HG02981 (cell line): Measurements from ENCODE around the gene CFAP58.
A peak's percentile ranks its signal among the peaks of the same experiment; 100 is the strongest.

Experiments used
- ATAC-seq: cut with Tn5 transposase; IDR thresholded peaks from one replicate; pipeline ENCODE4 v1.9.1; 2021; ENCODE audit warnings: mild to moderate bottlenecking, moderate library complexity; ENCODE audit not compliant: unreplicated experiment

Gene CFAP58, protein sequence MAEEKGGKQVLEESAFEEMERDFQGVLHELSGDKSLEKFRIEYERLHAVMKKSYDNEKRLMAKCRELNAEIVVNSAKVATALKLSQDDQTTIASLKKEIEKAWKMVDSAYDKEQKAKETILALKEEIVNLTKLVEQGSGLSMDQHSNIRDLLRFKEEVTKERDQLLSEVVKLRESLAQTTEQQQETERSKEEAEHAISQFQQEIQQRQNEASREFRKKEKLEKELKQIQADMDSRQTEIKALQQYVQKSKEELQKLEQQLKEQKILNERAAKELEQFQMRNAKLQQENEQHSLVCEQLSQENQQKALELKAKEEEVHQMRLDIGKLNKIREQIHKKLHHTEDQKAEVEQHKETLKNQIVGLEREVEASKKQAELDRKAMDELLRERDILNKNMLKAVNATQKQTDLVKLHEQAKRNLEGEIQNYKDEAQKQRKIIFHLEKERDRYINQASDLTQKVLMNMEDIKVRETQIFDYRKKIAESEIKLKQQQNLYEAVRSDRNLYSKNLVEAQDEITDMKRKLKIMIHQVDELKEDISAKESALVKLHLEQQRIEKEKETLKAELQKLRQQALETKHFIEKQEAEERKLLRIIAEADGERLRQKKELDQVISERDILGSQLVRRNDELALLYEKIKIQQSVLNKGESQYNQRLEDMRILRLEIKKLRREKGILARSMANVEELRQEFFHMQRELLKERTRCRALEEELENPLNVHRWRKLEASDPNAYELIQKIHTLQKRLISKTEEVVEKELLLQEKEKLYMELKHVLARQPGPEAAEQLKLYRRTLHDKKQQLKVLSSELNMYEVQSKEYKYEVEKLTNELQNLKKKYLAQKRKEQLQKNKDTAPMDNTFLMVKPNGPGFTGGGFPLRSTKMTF

DNA sequence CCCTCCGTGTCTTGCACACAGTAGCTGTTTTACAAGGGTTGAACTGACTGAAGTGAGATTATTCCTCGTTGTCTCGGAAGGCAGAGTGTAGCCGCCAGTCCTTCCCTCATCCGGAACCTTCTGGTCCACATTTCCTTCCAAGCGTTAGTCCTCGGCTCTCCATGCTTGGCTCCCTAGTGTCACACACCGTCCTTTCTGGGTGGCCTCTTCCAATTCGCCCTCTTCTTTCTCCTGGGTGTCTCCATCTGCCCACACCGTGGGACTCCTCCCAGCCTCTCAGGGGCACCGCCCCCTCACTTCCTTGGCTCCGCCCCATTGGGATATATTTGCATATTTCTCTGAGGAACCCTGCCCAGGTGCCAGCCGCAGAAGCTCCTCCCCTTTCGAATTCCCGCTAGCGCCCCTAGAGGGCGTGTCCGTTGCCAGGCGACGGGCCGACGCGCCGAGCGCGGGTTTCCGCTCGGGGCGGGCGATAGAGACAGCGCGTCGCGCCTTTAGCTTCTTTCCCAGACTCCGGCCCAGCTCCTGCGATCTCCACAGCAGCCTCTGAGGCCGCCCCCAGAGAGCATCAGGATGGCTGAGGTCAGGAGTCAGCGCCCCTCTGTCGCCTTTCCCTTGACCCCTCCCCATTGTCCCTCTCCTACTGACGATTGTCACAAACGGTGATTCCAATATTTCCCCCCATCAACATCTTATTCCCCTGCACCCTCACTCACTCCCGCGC is at the start of gene CFAP58:
TSS of gene CFAP58 (plus strand) at position 509 of the 724 bp plus-strand sequence. CDS start at position 574, 65 bp downstream.
- peak; percentile 50 for ATAC-seq

- ATAC-seq: no peak
These were observed 49.3 kb upstream of the CFAP58 start for GRCh38 chr10:104304356-104304745.

DNA sequence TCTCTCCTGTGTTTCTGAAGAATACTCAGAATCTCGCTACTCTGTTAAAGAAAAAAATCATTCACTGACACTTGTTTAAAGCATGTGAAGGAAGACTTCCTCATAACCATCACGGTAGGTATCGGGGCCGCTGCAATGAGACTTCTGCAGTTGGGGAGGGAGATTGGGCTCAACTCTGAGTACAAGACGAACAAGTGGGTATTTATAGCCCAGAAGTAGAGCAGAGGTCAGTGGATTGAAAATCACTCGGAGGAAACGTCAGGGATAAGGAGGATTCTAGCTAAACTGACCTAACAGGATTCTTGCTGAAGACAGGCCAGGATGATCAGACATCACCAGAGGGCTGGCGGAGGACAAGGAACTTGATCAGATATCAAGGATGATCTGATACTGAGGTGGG is 48.7 kb upstream of the CFAP58 start:
- no peak for ATAC-seq

- ATAC-seq: no peak
These were observed 46.7 kb upstream of the CFAP58 start for GRCh38 chr10:104306897-104307296.

DNA sequence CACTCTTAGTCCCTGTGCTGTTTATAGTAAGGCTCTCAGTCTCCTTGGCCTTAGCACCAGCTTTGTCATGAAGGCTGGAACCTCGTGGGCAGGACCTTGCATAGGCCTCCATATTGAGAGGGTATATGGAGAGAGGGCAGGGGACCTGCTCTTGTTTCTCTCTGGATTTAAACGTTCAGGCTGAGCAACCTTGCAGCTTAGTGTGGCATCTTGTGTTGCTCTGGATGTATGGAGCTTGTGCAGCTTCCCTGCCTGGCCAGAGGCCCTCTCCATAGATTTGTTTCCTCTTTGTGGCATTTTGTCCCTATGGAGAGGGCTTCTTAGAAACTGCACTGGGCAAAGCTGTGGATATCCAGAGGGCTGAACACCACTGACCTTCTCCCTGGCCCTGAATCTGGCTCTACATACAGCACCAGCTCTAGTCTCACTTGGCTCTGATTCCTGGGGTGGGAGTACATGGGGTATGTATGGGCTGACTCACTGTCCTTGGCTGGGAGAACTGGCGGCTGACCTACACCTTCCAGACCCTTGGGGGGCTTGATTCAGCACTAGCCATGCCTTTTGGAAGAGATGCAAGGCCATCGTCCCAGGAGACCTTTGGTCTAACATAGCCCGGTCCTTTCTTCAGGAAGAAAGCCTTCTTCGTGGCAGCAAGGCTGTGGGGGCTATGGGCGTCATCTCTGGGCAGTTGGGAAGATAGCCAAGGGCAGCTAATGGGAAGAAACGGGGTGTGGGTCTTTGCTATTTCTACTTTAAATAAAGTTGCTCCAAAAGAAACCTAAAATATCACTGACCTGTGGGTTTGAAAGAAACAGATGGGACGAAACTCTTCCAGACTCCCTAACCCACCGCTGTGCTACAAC is 45.8 kb upstream of the CFAP58 start:
- ATAC-seq: no peak

DNA sequence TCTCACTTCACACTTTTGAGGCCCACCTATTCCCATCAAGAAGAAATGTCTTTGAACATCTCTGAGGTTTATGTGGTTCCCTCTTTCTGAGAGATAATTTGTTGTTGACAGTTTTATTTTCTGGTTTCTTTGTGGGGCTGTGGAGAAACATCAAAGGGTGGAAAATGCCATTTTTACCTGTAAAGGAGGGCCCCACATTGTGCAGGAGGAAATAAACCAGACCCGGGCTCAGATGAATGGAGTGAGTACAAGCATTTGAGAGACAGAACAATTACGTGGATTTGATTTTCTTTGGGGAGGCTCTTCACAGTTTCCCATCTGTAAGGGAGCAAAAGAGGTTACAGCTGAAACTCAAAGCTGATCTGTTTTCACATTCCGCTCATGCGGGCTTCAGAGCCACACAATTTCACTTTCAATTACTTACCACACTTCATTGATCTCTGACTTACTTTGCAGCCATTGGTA is 45.2 kb upstream of the CFAP58 start:
- ATAC-seq: peak; percentile 62

GRCh38 chr10:104309980-104310978 is 43.4 kb upstream of the CFAP58 start:
- ATAC-seq: no peak

DNA sequence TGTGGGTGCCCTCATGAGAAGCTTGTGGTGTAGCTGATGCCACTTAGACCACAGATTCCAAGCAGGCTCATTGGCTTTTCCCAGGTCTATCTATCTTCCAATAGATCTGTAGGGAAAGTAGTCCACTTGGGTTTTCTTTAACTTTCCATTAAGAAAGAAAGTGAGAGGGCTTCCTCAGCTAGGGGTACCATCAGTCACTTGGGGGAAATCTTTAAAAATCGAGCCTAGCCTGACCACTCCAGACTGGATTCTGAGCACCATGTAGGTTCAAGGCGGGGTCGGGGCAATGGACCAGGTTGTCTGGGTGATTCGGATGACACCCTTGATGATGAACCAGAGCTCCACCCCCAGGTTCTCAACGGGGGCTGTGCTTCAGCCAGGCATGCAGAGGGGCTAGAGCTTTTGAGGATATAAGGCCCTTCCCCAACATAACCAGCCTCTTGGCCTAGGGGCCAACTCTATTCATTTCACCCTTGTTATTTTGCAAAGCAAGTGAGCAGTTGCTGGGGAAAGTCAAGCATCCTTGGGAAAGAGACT is 42.4 kb upstream of the CFAP58 start:
- no peak for ATAC-seq

GRCh38 chr10:104314591-104315485 is 38.8 kb upstream of the CFAP58 start:
- no peak for ATAC-seq

- no peak for ATAC-seq
These were observed 38.1 kb upstream of the CFAP58 start for GRCh38 chr10:104315486-104315921.

DNA sequence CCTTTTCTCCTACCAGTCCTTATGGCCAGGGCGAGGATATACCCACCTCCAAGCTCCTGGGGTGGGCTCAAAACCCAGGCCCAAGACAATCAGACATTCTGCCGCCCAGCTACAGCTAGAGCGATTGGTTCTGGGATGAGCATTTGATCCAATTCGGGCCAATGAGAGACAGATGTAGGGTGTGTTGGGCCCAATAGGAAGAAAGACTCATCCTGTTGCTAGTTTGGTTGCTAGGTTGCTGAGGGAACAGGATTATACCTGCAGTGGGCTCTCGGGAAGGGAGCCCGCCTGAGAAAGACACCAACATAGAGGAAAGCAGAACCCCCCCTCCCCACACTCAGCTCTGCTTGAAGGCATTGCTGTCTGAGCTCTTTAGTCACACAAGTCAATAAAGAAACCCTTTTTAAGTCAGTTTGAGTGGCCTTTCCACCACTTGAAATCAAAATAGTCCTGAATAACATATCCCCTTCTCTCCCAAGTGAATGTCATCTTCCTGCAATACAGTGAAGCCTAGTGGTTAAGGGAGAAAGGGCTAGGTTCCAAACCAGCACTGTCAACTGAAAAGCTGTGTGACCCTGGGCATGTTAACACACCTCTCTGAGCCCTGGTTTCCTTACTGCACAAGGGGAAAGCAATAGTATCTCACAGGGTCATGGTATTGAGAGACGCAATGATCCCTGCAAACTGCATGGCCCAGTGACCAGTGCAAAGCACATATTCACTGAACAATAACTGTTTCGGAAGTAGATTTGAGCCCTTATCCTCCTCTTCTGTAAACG is 37.1 kb upstream of the CFAP58 start:
- no peak for ATAC-seq

DNA sequence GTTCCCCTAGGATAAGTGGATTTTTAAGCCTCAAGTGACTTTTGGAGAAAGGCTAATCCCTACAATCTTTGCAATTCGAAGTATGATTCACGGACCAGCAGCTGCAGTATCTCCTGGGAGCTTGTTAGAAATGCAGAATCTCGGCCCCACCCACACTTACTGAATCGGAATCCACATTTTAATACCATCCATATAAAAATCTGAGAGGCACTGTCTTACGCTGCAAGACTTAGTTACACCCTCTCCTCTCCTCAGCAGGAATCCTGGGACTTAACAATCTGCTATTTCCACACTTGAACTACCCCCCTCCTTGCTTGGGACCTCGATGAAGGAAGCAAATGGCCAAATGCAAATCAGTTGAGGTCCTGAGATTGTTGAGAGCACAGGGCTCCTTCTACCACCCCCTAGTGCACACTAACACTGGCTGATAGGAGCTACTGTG is 36.3 kb upstream of the CFAP58 start:
- no peak for ATAC-seq

- ATAC-seq: no peak
These were observed 35.8 kb upstream of the CFAP58 start for GRCh38 chr10:104317726-104318299.

DNA sequence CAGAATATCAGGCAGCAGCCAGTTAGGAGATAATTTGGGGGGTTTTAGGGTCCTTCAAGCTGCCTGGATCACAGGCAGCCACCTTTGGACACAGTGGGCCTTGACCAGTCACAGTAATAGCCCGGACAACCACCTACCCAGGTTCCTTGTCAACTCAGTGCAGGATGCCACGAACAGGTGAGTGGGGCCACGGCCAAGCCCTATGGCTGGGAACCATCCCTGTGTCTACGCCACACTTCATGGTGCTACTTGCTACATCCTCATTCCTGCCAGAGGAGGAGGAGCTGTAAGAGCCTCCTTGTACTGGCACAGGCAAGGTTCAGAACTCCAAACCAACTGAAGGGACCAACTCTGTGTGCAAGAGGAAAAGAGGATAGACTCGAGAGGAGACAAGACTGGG is 35.3 kb upstream of the CFAP58 start:
- no peak for ATAC-seq

DNA sequence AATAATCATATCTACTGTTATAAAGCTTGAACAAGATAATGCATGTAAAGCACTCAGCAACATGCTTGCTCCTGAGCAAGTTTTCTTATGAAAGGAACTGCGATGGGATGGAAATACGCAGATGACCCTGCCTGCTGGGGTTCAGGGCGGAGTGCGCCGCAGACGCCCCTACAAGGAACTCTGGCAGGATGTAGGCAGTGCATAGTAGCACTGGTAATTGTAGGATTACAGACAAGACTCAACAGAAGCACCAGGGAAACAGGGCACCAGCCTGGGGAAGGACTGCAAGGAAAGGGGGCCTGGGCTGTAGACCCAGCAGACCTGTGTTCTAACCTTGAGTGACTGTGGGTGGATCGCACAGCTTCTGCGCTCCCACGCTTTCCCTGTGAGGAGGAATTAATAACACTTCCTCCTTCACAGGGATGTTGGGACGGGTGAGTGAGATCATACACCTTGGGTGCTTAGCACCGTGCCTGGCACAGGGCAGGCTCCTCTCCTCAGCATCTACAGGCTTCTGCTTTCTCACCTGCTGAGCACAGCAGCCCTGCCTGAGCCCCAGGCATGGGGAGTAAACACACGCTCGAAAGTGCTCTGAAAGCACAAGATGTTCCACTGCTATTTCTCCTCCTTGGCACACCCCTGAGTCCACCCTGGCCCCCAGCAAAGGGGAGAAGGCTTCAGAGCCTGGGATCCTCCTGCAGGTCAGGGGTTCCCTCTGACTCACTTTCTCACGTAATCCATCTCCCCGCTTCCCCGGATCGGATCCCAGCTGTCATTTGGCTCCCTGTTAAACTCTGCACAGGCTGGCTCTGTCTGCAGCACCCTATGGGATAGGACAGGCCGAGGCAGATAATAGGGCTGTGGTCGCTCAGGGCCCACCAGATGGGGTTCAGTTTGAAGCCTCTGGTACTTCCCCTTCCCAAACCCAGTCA is 34.6 kb upstream of the CFAP58 start:
- no peak for ATAC-seq
